Measurements from ENCODE around the gene ANKH. TPM values are rescaled to one million over a fixed set of nuclear protein-coding genes. Genes with fewer than 3 reads are reported as not detected.

The ANKH gene
- polyA plus RNA-seq, 3 donors: 2.4 to 6.3 (median 3.1) TPM

- H3K27me3 Mint-ChIP-seq (ENCODE audit: low read depth in 3 of 3): peaks cover 0 to 6% (median 5%) of the 10 kb centered on the region in 3 donors
- WGBS (ENCODE audit: insufficient coverage): 89% methylated on average over 5 of the region's 5 CpGs
- H3K4me2 ChIP-seq (replicated peaks; ENCODE audit: extremely low read depth, low read length, poor library complexity, severe bottlenecking): no peak overlapping the region
Measured at GRCh38 chr5:14913096-14913495, 41.5 kb upstream of the ANKH start.

GRCh38 chr5:14912206-14912605 lies 40.6 kb upstream of the ANKH start:
- Mint-ChIP-seq H3K27ac (no peak overlapping the region), H3K4me3 (no peak overlapping the region), H3K4me1 (no peaks in the 10 kb centered on the region), H3K36me3 (no peaks in the 10 kb centered on the region), H3K9me3 (peaks cover 0 to 6% (median 0%) of the 10 kb centered on the region in 7 donors), H3K27me3 (ENCODE audit: low read depth in 3 of 3) (peaks cover 0 to 6% (median 3%) of the 10 kb centered on the region in 3 donors)
- Histone ChIP-seq H4K20me1 (ENCODE audit: insufficient read depth, low read length) (no peaks in the 10 kb centered on the region), H3K4me2 (replicated peaks; ENCODE audit: extremely low read depth, low read length, poor library complexity, severe bottlenecking) (no peak overlapping the region), H3K27ac (ENCODE audit: low read depth in 1 of 2, low read length in 2 of 2) (no peak overlapping the region), H3K79me2 (ENCODE audit: insufficient read depth, low read length) (no peaks in the 10 kb centered on the region), H3K4me1 (ENCODE audit: control insufficient read depth in 1 of 2, insufficient read depth in 2 of 2, low read length in 2 of 2) (no peaks in the 10 kb centered on the region), H3K36me3 (replicated peaks in 1 of 2; ENCODE audit: control insufficient read depth in 1 of 2, insufficient read depth in 2 of 2, low read length in 2 of 2) (no peaks in the 10 kb centered on the region), H3K27me3 (ENCODE audit: control insufficient read depth in 2 of 2, insufficient read depth in 2 of 2, low read length in 2 of 2) (no peaks in the 10 kb centered on the region), H3K4me3 (replicated peaks in 1 of 3; ENCODE audit: low read depth in 2 of 3, low read length in 3 of 3) (no peak overlapping the region), H3K9ac (ENCODE audit: insufficient read depth, low read length, poor library complexity, severe bottlenecking) (no peak overlapping the region), H3K9me3 (replicated peaks in 1 of 2; ENCODE audit: control insufficient read depth in 1 of 2, insufficient read depth in 1 of 2, low read length in 2 of 2) (no peaks in the 10 kb centered on the region), H2AFZ (ENCODE audit: insufficient read depth, low read depth, low read length, poor library complexity, severe bottlenecking) (no peak overlapping the region)
- intact Hi-C loops (cut with micrococcal nuclease): no loop called here
- WGBS (ENCODE audit: insufficient coverage): 88% methylated on average over 3 of the region's 7 CpGs
- TF ChIP-seq CTCF (IDR thresholded peaks at IDR 0.05): no peak
- DNase-seq: no peak

More at GRCh38 chr5:14913096-14913495, 41.5 kb upstream of the ANKH start:
- no peak overlapping the region for H3K9ac ChIP-seq (ENCODE audit: insufficient read depth, low read length, poor library complexity, severe bottlenecking)
- H3K4me3 Mint-ChIP-seq: no peak overlapping the region
- no peak overlapping the region for H3K4me3 ChIP-seq (replicated peaks in 1 of 3; ENCODE audit: low read depth in 2 of 3, low read length in 3 of 3)
- no peaks in the 10 kb centered on the region for H3K36me3 Mint-ChIP-seq
- DNase-seq: no peak
- no peaks in the 10 kb centered on the region for H4K20me1 ChIP-seq (ENCODE audit: insufficient read depth, low read length)
- no peaks in the 10 kb centered on the region for H3K27me3 ChIP-seq (ENCODE audit: control insufficient read depth in 2 of 2, insufficient read depth in 2 of 2, low read length in 2 of 2)
- peaks cover 0 to 6% (median 0%) of the 10 kb centered on the region in 7 donors for H3K9me3 Mint-ChIP-seq
- no peak for TF ChIP-seq CTCF (IDR thresholded peaks at IDR 0.05)
- intact Hi-C loops (cut with micrococcal nuclease): no loop called here
- H3K4me1 ChIP-seq (ENCODE audit: control insufficient read depth in 1 of 2, insufficient read depth in 2 of 2, low read length in 2 of 2): no peaks in the 10 kb centered on the region
- no peak overlapping the region for H2AFZ ChIP-seq (ENCODE audit: insufficient read depth, low read depth, low read length, poor library complexity, severe bottlenecking)
- H3K4me1 Mint-ChIP-seq: no peaks in the 10 kb centered on the region
- no peaks in the 10 kb centered on the region for H3K79me2 ChIP-seq (ENCODE audit: insufficient read depth, low read length)
- no peaks in the 10 kb centered on the region for H3K36me3 ChIP-seq (replicated peaks in 1 of 2; ENCODE audit: control insufficient read depth in 1 of 2, insufficient read depth in 2 of 2, low read length in 2 of 2)
- no peaks in the 10 kb centered on the region for H3K9me3 ChIP-seq (replicated peaks in 1 of 2; ENCODE audit: control insufficient read depth in 1 of 2, insufficient read depth in 1 of 2, low read length in 2 of 2)
- no peak overlapping the region for H3K27ac ChIP-seq (ENCODE audit: low read depth in 1 of 2, low read length in 2 of 2)
- no peak overlapping the region for H3K27ac Mint-ChIP-seq
